ENCODE measurements around the gene CST3.

Gene CST3

DNA sequence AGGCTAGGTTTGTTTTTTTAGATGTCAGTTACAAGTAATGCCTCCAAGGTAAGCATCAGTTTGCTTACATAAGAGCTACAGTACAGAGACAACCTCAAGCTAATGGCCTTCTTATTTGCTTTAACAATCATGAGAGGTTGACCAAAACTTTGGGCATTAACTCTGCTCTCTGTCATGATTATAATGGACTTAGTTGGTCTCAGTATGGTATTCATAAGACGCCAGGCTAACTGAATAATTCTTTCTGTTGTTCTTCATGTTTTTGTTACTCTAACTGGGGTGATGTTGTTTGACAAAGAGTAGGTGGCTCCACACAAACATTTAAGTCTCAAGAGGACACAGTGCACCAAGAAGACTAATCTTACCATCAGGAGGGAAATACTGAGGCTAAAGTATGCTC lies 41.8 kb downstream of the CST3 start:
- DNase-seq, result no peak

DNA sequence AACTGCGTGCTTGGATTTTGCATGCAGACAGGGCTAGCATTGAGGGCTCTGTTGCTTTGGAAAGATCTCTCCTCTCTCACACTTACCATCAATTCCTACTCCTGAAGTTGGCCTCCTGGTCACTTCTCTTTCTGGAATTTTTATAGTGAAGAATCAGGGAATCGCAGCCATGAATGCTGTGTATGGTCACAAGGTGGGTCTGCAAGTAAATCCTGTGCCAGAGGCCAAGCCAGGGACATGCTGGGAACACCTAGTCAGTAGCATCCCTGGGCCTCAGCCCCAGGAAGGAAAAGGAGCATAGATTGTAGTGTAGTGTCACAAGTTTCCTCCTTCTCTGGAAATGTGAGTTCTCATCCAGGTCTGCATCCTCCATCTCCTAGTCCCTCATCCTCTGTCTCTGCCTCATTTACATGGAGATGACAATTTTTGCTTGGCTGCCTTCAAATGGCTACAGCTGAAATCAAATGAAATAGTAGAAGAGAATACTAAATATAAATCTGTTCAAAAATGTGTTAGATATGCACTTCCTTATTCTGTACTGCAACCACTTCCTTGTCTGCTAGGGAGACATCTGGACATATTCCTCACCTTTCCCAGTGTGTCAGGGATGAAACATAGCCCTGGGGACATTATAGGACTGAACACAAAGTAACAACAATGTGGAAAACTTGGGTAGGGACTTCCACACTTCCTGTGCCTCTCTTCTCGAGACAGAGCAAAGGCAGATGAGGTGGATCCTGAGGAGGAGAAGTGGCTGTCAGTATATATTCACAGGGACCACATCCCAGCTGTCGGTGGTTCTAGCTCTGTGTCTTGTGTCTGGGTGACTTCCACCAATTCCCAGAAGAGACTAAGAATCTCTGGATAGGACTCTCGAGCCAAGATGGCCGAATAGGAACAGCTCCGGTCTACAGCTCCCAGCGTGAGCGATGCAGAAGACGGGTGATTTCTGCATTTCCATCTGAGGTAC lies 49.0 kb downstream of the CST3 start:
- no peak for DNase-seq

DNA sequence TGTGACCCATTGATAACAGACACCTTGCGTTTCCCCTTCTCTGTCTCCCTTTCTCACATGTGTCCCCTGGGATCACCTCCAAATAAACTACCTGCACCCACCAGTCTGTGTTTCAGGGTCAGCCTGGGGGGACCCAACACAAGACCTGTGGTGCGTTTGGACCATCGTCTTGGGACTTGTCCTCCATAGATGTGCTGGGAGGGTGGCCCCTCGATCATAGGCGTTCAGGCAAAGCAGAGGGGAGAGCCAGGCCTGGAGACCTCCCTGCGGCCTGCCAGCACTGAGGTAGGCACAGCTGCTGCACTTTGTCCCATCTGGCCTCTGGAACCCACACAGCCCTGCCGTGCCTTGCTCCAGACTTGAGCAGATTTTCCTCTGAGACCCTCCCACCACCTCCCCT lies 50.1 kb downstream of the CST3 start:
- no peak for DNase-seq

DNA sequence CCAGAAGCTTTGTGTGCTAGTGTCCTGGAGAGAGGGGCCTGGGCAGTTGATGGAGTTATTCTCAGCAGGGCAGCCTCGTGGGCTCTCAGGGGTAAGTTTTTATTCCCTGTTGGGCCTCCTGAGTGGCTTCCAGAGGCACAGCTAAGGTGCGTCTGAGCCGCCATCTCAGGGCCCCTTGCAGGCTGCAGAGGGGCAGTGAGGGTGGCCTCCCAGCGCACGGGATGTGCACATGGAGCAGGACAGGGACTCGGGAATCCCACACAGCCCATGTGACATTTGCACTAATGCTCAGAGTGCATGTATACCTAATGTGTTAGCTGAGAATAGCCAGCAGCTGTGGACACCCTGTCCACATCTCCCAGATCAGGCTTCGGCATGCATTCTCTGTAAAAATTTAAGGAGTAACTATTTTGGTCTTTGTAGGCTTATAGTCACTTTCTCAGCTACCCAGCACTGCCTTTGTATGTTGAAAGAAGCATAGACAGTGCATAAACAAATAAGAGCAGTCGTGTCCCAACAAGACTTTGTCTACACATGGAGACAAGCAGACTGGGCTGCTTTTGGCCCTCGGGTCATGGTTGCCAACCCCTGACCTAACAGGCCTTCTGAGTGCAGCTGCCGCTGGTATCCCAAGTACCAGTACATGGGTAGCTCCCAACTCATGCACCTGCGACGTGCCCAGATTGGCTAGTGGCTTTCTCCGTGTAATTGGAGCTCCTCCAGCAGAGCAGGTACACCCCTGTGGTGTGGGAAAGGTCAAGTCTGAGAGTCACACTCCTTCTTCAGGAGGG lies 50.8 kb downstream of the CST3 start:
- no peak for DNase-seq

DNA sequence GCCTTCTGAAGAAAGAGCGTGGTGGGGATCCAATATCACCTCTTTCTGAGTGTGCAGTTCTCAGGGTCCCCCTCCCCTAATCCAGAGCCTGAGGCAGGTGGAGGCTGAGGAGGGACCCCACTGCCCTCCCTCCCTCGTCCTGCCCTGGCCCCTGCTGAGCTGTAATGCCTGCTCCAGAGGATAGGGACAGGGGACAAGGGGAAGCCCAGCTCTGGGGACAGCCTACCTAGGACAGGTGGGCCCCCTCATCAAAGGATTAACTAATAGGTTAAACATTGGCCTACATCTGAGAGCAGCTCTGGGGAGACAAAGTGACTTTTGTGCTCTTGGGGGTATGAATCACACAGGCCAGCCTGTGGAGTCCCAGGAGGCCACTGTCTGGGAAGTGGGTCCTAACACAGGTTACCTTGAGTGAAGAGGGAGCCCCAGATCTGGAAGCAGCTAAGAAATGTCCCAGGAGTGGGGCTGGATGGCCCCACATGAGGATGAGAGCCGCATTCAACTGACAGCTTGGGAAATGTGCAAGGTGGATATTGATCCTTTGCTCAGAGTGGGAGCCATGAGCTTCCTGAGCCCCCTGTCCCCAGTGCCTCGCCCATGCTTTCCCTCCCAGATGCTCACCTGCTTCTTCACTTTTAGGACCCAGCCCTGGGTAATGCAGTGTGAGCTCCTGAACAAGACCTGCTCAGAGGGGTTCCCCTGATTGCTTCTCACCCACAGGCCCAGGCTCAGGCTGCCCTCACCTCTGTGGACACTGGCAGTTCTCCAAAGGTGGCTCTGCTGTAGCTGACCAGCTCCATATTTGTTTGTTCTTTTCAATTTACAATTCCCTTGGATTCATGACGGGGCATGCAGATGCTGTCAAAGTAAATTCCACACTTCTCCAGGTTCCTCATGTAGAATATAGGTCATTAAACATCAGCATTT lies 51.7 kb downstream of the CST3 start:
- DNase-seq, result no peak

DNA sequence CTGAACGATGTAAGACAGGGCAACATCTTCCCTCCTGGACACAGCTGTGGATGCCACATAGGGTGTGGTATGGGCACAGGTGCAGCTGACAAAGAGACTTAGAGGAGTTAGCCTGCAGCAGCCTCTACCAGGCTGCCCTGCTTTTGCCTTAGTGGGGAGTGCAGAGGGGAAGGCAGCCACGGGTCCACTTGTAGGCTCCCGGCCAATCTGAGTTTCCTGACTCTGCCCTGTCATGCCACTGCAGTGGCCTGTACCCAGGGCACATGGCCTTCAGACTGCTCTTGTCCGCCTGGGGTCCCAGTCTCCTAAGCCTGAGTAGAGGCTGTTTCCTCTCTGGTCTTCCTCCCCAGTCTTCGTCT lies 52.3 kb downstream of the CST3 start:
- DNase-seq, result no peak

DNA sequence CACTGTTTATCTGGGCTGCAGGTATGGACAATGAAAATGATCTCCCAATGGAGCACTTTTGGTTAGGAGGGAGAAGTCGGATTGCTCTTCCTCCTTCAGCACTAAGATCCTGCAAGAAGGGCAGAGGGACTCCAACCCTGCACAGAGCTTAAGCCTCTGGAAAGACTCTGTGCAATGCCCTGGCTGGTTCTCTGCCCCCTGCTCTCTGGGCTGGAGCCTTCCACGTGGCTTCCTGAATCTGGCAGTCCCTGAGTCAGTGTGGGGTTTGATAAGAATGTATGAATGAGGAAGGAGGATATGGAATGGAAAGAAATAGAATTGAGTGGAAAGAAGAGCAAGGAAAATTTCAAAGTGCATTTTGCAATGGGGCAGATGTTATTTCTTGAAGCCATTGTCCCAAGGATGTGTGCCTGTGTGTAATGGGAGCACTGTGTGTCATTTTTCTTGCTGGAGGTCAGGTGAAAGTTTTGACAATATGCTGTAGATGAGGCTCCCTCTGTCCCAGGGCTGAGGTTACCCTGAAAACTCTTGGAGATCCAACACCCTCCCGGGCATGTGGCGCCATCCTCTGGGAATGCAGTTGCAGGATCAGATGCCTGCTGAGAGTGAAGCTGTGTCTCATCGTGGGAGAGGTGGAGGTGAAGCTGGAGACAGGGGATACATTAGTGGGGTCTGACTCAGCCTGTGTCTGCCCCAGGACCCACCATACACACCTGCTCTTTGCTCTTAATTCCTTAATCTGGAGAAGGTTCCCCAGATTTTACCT lies 53.1 kb downstream of the CST3 start:
- DNase-seq, result no peak
